GM21786 (cell line): Measurements from ENCODE around the gene EXT2.

Experiments used
- ATAC-seq: cut with Tn5 transposase; IDR thresholded peaks from one replicate; pipeline ENCODE4 v1.9.1; 2021; ENCODE audit not compliant: unreplicated experiment

EXT2 gene

GRCh38 chr11:44264438-44264749 is 168.9 kb downstream of the EXT2 start:
- no peak for ATAC-seq

GRCh38 chr11:44264761-44265160 is 169.3 kb downstream of the EXT2 start:
- ATAC-seq: no peak

- ATAC-seq: no peak
Measured at GRCh38 chr11:44266056-44266780, 170.7 kb downstream of the EXT2 start.

GRCh38 chr11:44267006-44267749 is 171.7 kb downstream of the EXT2 start:
- ATAC-seq: no peak

- no peak for ATAC-seq
Measured at GRCh38 chr11:44267750-44268613, 172.5 kb downstream of the EXT2 start.

GRCh38 chr11:44268614-44269080 is 173.2 kb downstream of the EXT2 start:
- no peak for ATAC-seq

GRCh38 chr11:44269369-44270351 is 174.2 kb downstream of the EXT2 start:
- no peak for ATAC-seq

- ATAC-seq: no peak
Measured at GRCh38 chr11:44270403-44271273, 175.2 kb downstream of the EXT2 start.

GRCh38 chr11:44271286-44271685 is 175.8 kb downstream of the EXT2 start:
- ATAC-seq: no peak

- no peak for ATAC-seq
Measured at GRCh38 chr11:44274404-44274803, 178.9 kb downstream of the EXT2 start.

- ATAC-seq: no peak
Measured at GRCh38 chr11:44275241-44275640, 179.8 kb downstream of the EXT2 start.

GRCh38 chr11:44275961-44276550 is 180.6 kb downstream of the EXT2 start:
- no peak for ATAC-seq

GRCh38 chr11:44277196-44278090 is 182.0 kb downstream of the EXT2 start:
- no peak for ATAC-seq

GRCh38 chr11:44279483-44279882 is 184.0 kb downstream of the EXT2 start:
- ATAC-seq: no peak

GRCh38 chr11:44280257-44280656 is 184.8 kb downstream of the EXT2 start:
- no peak for ATAC-seq

- no peak for ATAC-seq
Measured at GRCh38 chr11:44281151-44281550, 185.7 kb downstream of the EXT2 start.

- ATAC-seq: no peak
Measured at GRCh38 chr11:44282620-44283019, 187.1 kb downstream of the EXT2 start.

- no peak for ATAC-seq
Measured at GRCh38 chr11:44285756-44286155, 190.3 kb downstream of the EXT2 start.
